ENCODE measurements around the gene KDM1A.

GRCh38 chr1:23081376-23081775 lies 62.1 kb downstream of the KDM1A start:
- no peak for TF ChIP-seq POLR2AphosphoS5 (IDR thresholded peaks at IDR 0.05; ENCODE audit: low read depth, low read length)
- TF ChIP-seq TAF1 (IDR thresholded peaks at IDR 0.05; ENCODE audit: low read depth, low read length): no peak
- no peak for TF ChIP-seq POLR2A (IDR thresholded peaks at IDR 0.05; ENCODE audit: low read depth, low read length)
- no peak for TF ChIP-seq SPI1 (IDR thresholded peaks at IDR 0.05; ENCODE audit: low read depth, low read length)
- no peak for TF ChIP-seq PAX5 (IDR thresholded peaks at IDR 0.05; ENCODE audit: insufficient read depth, low read length, severe bottlenecking)

Data from GM12891 (cell line).